Measurements from ENCODE around the gene NAIP. TPM values are rescaled to one million over a fixed set of nuclear protein-coding genes. Genes with fewer than 3 reads are reported as not detected.
"Not testable (repeated sequence)": the region's sequence is repeated elsewhere in the genome, so short reads cannot be mapped to it uniquely, and the experiment has no call there.

Gene NAIP
- polyA plus RNA-seq, 1 experiment: 1.3 TPM

DNA sequence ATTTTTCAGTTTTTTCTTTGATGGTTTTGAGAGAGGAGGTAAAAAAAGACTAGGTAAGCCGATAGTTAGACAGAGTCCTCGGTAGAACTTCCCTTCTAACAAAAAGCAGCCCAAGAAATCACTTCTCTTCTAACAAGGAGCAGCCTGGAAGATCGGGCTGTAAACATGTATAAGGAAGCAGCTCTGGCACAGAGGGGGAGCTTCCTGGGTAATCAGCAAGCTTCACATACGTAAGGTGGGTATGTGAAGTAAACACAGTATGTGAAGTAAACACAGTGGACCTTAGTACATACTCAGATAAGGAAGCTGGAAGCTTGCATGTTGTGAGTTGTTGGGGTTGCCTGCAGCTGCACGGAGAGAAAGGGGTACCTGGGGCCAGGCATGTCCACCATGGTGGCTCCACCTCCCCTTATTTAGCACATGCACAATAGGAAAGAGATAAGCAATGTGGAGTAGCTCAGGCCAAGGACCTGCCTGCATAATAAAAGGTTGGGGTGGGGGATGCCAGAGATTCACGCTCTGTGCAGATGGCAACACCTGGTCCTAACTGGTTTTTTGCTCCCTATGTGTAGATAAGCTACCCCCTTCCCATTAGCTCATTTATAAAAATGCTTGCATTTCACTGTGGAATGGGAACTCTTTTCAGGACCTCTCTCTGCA lies 93.3 kb downstream of the NAIP start:
- DNase-seq (ENCODE audit: low read depth, low spot score); CTCF ChIA-PET; POLR2A ChIA-PET: not testable (repeated sequence)

DNA sequence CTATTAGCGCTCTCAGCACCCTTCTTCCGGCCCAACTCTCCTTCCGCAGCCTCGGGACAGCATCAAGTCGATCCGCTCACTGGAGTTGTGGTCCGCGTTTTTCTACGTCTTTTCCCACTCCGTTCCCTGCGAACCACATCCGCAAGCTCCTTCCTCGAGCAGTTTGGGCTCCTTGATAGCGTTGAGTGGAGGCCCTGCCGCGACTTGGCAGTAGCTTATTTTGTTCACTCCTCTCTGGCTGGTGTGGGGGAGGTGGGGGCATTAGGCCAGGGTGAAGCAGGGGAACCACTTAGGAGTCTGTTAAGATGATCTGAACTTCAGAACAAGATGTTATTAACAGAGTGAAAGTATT lies 100.0 kb downstream of the NAIP start:
- DNase-seq (ENCODE audit: low read depth, low spot score); CTCF ChIA-PET; H3K4me3 ChIP-seq (ENCODE audit: low read depth, low read length); H3K27ac ChIP-seq (ENCODE audit: low read depth, low read length); POLR2A ChIA-PET; H3K27me3 ChIP-seq (ENCODE audit: control insufficient read depth, insufficient read depth, low read length); H3K9me3 ChIP-seq (ENCODE audit: control insufficient read depth, insufficient read depth, low read length): not testable (repeated sequence)

More for the DNA sequence above, 93.3 kb downstream of the NAIP start:
- not testable (repeated sequence) for H3K4me3 ChIP-seq (ENCODE audit: low read depth, low read length); H3K9me3 ChIP-seq (ENCODE audit: control insufficient read depth, insufficient read depth, low read length); H3K27me3 ChIP-seq (ENCODE audit: control insufficient read depth, insufficient read depth, low read length); H3K27ac ChIP-seq (ENCODE audit: low read depth, low read length)

Other genes starting within 250 kb of the NAIP start
- gene SERF1A, start 124.7 kb downstream of the NAIP start, polyA plus RNA-seq (2011; rRNA removed): 0.91 and 1.2 TPM in 2 replicates
- gene SMN1, start 100.3 kb downstream of the NAIP start, polyA plus RNA-seq (2011; rRNA removed): 35.6 and 50.5 TPM in 2 replicates
- 16.1 and 21.0 TPM in 2 replicates for gene GTF2H2, start 42.3 kb upstream of the NAIP start, polyA plus RNA-seq (2011; rRNA removed)